Activated CD4-positive, alpha-beta T cell treated with anti-CD3 and anti-CD28 coated beads for 36 hours (primary cell): Measurements from ENCODE around the gene ANKRD1. TPM values are rescaled to one million over a fixed set of nuclear protein-coding genes. Genes with fewer than 3 reads are reported as not detected.
"Not testable (repeated sequence)": the region's sequence is repeated elsewhere in the genome, so short reads cannot be mapped to it uniquely, and the experiment has no call there.

Source experiments
- ATAC-seq: fragments of 200-7000 bp; cut with Tn5 transposase; one replicate; pipeline ENCODE4 v1.10.0; 2021; ENCODE audit warnings: mild to moderate bottlenecking, moderate library complexity
- CTCF ChIA-PET: fragments of 350-600 bp; sonication (Branson Sonifier 250); formaldehyde crosslinking; loops from one replicate; lab custom pipeline; 2021; ENCODE audit warnings: antibody characterized with exemption; lab: Charles Lee
- POLR2A ChIA-PET: fragments of 350-600 bp; sonication (Branson Sonifier 250); formaldehyde crosslinking; loops from one replicate; lab custom pipeline; 2021; ENCODE audit warnings: antibody characterized with exemption, inconsistent platforms; lab: Charles Lee
- DNase-seq: peaks from one replicate; pipeline ENCODE4 v3.0.0-alpha.2; 2020
- H3K27ac Mint-ChIP-seq: one replicate; pipeline ENCODE4 v1.8.0; 2021; ENCODE audit warnings: mixed read lengths
- H3K27me3 Mint-ChIP-seq: one replicate; pipeline ENCODE4 v1.8.0; 2021; ENCODE audit warnings: mixed read lengths
- H3K36me3 Mint-ChIP-seq: one replicate; pipeline ENCODE4 v1.8.0; 2021; ENCODE audit warnings: low read depth, mixed read lengths
- H3K4me1 Mint-ChIP-seq: one replicate; pipeline ENCODE4 v1.8.0; 2021; ENCODE audit warnings: mixed read lengths
- H3K4me3 Mint-ChIP-seq: one replicate; pipeline ENCODE4 v1.8.0; 2021; ENCODE audit warnings: mild to moderate bottlenecking, moderate library complexity, mixed read lengths
- H3K9me3 Mint-ChIP-seq: one replicate; pipeline ENCODE4 v1.8.0; 2021; ENCODE audit warnings: low read depth, mixed read lengths
- intact Hi-C, 2 experiments: fragments of 100-400 bp; cut with DNase I in 1 of 2; cut with micrococcal nuclease in 1 of 2; formaldehyde crosslinking; loops; one replicate each; pipeline versions ENCODE4 v1.14.2 to v1.15.1; 2022 to 2024; cut with DNase I, micrococcal nuclease
- total RNA-seq, 2 experiments: library from RNA; stranded (reverse); gene quantifications; one replicate each; pipeline ENCODE4 v1.2.3, GENCODE V29; 2021

Gene ANKRD1
- total RNA-seq, 2 experiments from 2014 or later: not detected

GRCh38 chr10:90911133-90912051 is 9.5 kb downstream of the ANKRD1 start:
- CTCF ChIA-PET: interaction anchor here (0.7 to 6.5 kb wide), 32 partner anchors 9 to 747 kb away, joined by 3 to 76 read pairs (median 4); partner anchors contain the start of gene ANKRD1
- DNase-seq (peak; percentile 65), ATAC-seq (peak; percentile 88)
- Mint-ChIP-seq H3K36me3 (peaks cover 13% of the 10 kb centered on the region), H3K27me3 (no peaks in the 10 kb centered on the region), H3K9me3 (no peaks in the 10 kb centered on the region), H3K27ac (no peak overlapping the region), H3K4me3 (no peak overlapping the region), H3K4me1 (peaks cover 7% of the 10 kb centered on the region)
- POLR2A ChIA-PET: interaction anchor here (0.6 kb wide), 1 partner anchor 31 kb away, joined by 3 read pairs; no protein-coding TSS in a partner anchor
- intact Hi-C loops: loop anchor here (1.0 to 10.0 kb wide), 5 partner anchors 95 to 723 kb away; partner anchors contain the start of gene PPP1R3C (in 1 of the 2)

- H3K36me3 Mint-ChIP-seq: peaks cover 40% of the 10 kb centered on the region
- ChIA-PET CTCF (no interaction called here), POLR2A (no interaction called here)
- H3K4me3 Mint-ChIP-seq: no peak overlapping the region
- H3K9me3 Mint-ChIP-seq: peaks cover 1% of the 10 kb centered on the region
- H3K4me1 Mint-ChIP-seq: peaks cover 17% of the 10 kb centered on the region
- ATAC-seq (peak; percentile 60), DNase-seq (peak; percentile 8)
- H3K27ac Mint-ChIP-seq: peak overlapping the region; percentile 27
- intact Hi-C loops: loop anchor here in 1 of 2 experiments (10.0 kb wide), 1 partner anchor 888 kb away; the partner anchor contains the start of gene TNKS2
- no peaks in the 10 kb centered on the region for H3K27me3 Mint-ChIP-seq
Measured at GRCh38 chr10:90906596-90906995, 14.3 kb downstream of the ANKRD1 start.

- Mint-ChIP-seq H3K4me3 (peak overlapping the region; percentile 1), H3K27ac (peak overlapping the region; percentile 91), H3K36me3 (peaks cover 46% of the 10 kb centered on the region), H3K27me3 (no peaks in the 10 kb centered on the region), H3K9me3 (peaks cover 1% of the 10 kb centered on the region), H3K4me1 (peaks cover 17% of the 10 kb centered on the region)
- ATAC-seq (peak; percentile 76), DNase-seq (no peak)
- CTCF ChIA-PET: no interaction called here
- intact Hi-C loops: loop anchor here in 1 of 2 experiments (10.0 kb wide), 1 partner anchor 889 kb away; the partner anchor contains the start of gene TNKS2
- POLR2A ChIA-PET: no interaction called here
Measured at GRCh38 chr10:90905925-90906324, 15.0 kb downstream of the ANKRD1 start.

- ATAC-seq, DNase-seq, H3K27ac Mint-ChIP-seq, H3K27me3 Mint-ChIP-seq, intact Hi-C loops, H3K4me3 Mint-ChIP-seq, H3K9me3 Mint-ChIP-seq: not testable (repeated sequence)
- ChIA-PET POLR2A (interaction anchor here (0.6 kb wide), 1 partner anchor 10 kb away, joined by 7 read pairs; no protein-coding TSS in a partner anchor), CTCF (interaction anchor here (0.9 to 3.3 kb wide), 4 partner anchors 11 to 354 kb away, joined by 3 to 16 read pairs (median 7); no protein-coding TSS in a partner anchor)
- Mint-ChIP-seq H3K36me3 (peaks cover 33% of the 10 kb centered on the region), H3K4me1 (peaks cover 11% of the 10 kb centered on the region)
Measured at GRCh38 chr10:90896916-90897315, 24.0 kb downstream of the ANKRD1 start.

GRCh38 chr10:90893190-90893589 is 27.7 kb downstream of the ANKRD1 start:
- intact Hi-C loops: no loop called here
- Mint-ChIP-seq H3K36me3 (peaks cover 52% of the 10 kb centered on the region), H3K9me3 (no peaks in the 10 kb centered on the region), H3K4me3 (no peak overlapping the region), H3K27me3 (no peaks in the 10 kb centered on the region), H3K4me1 (peaks cover 14% of the 10 kb centered on the region), H3K27ac (no peak overlapping the region)
- ATAC-seq: no peak
- POLR2A ChIA-PET: interaction anchor here (0.6 kb wide), 1 partner anchor 1110 kb away, joined by 6 read pairs; no protein-coding TSS in a partner anchor
- DNase-seq: no peak
- CTCF ChIA-PET: interaction anchor here (4.7 kb wide), 1 partner anchor 14 kb away, joined by 28 read pairs; no protein-coding TSS in a partner anchor

GRCh38 chr10:90890347-90890746 is 30.5 kb downstream of the ANKRD1 start:
- ATAC-seq (no peak), DNase-seq (no peak)
- Mint-ChIP-seq H3K27me3 (no peaks in the 10 kb centered on the region), H3K4me1 (peaks cover 4% of the 10 kb centered on the region), H3K9me3 (no peaks in the 10 kb centered on the region), H3K36me3 (peaks cover 62% of the 10 kb centered on the region), H3K27ac (no peak overlapping the region), H3K4me3 (no peak overlapping the region)
- ChIA-PET POLR2A (no interaction called here), CTCF (interaction anchor here (0.9 kb wide), 1 partner anchor 361 kb away, joined by 3 read pairs; no protein-coding TSS in a partner anchor)
- intact Hi-C loops: no loop called here

- Mint-ChIP-seq H3K4me3 (no peak overlapping the region), H3K27ac (no peak overlapping the region), H3K36me3 (peaks cover 62% of the 10 kb centered on the region), H3K9me3 (no peaks in the 10 kb centered on the region), H3K27me3 (no peaks in the 10 kb centered on the region), H3K4me1 (peaks cover 4% of the 10 kb centered on the region)
- ChIA-PET POLR2A (no interaction called here), CTCF (interaction anchor here (0.9 to 1.0 kb wide), 2 partner anchors 10 to 362 kb away, joined by 3 read pairs; no protein-coding TSS in a partner anchor)
- ATAC-seq (no peak), DNase-seq (no peak)
- intact Hi-C loops: no loop called here
Measured at GRCh38 chr10:90889636-90890035, 31.3 kb downstream of the ANKRD1 start.

- DNase-seq: no peak
- Mint-ChIP-seq H3K27me3 (no peaks in the 10 kb centered on the region), H3K4me3 (no peak overlapping the region), H3K9me3 (no peaks in the 10 kb centered on the region), H3K4me1 (peaks cover 4% of the 10 kb centered on the region), H3K27ac (no peak overlapping the region), H3K36me3 (peaks cover 59% of the 10 kb centered on the region)
- POLR2A ChIA-PET: no interaction called here
- no peak for ATAC-seq
- intact Hi-C loops: no loop called here
- CTCF ChIA-PET: interaction anchor here (1.0 to 1.3 kb wide), 2 partner anchors 9 to 363 kb away, joined by 3 to 12 read pairs; no protein-coding TSS in a partner anchor
Measured at GRCh38 chr10:90888387-90888786, 32.5 kb downstream of the ANKRD1 start.

GRCh38 chr10:90887555-90887954 is 33.3 kb downstream of the ANKRD1 start:
- POLR2A ChIA-PET: no interaction called here
- intact Hi-C loops: no loop called here
- CTCF ChIA-PET: interaction anchor here (0.6 to 1.3 kb wide), 3 partner anchors 8 to 15 kb away, joined by 3 to 12 read pairs (median 3); partner anchors contain the start of gene RPP30

GRCh38 chr10:90885176-90885575 is 35.7 kb downstream of the ANKRD1 start:
- CTCF ChIA-PET: interaction anchor here (1.0 kb wide), 1 partner anchor 12 kb away, joined by 3 read pairs; no protein-coding TSS in a partner anchor
- Mint-ChIP-seq H3K9me3 (no peaks in the 10 kb centered on the region), H3K36me3 (peaks cover 55% of the 10 kb centered on the region), H3K4me3 (no peak overlapping the region), H3K27ac (no peak overlapping the region), H3K27me3 (no peaks in the 10 kb centered on the region), H3K4me1 (no peaks in the 10 kb centered on the region)
- intact Hi-C loops: no loop called here
- POLR2A ChIA-PET: no interaction called here
- ATAC-seq (no peak), DNase-seq (no peak)

More at GRCh38 chr10:90887555-90887954, 33.3 kb downstream of the ANKRD1 start:
- no peak overlapping the region for H3K27ac Mint-ChIP-seq
- no peak for ATAC-seq
- peaks cover 57% of the 10 kb centered on the region for H3K36me3 Mint-ChIP-seq
- no peaks in the 10 kb centered on the region for H3K27me3 Mint-ChIP-seq
- H3K4me3 Mint-ChIP-seq: no peak overlapping the region
- H3K4me1 Mint-ChIP-seq: peaks cover 4% of the 10 kb centered on the region
- no peaks in the 10 kb centered on the region for H3K9me3 Mint-ChIP-seq
- no peak for DNase-seq

- POLR2A ChIA-PET: interaction anchor here (0.5 kb wide), 1 partner anchor 370 kb away, joined by 7 read pairs; no protein-coding TSS in a partner anchor
- Mint-ChIP-seq H3K27me3 (no peaks in the 10 kb centered on the region), H3K9me3 (no peaks in the 10 kb centered on the region), H3K36me3 (peaks cover 50% of the 10 kb centered on the region), H3K4me1 (peaks cover 2% of the 10 kb centered on the region), H3K4me3 (no peak overlapping the region), H3K27ac (no peak overlapping the region)
- ATAC-seq: no peak
- DNase-seq: no peak
- CTCF ChIA-PET: interaction anchor here (1.0 to 1.5 kb wide), 2 partner anchors 13 to 366 kb away, joined by 3 read pairs; partner anchors contain the start of gene RPP30
- intact Hi-C loops: no loop called here
Measured at GRCh38 chr10:90884431-90884830, 36.5 kb downstream of the ANKRD1 start.
